AG04449 (cell line): Measurements from ENCODE around the gene ARMH1.

Experiments
- CTCF ChIA-PET: fragments of 350-600 bp; formaldehyde crosslinking; extraction: SDS; loops from one replicate; lab custom pipeline; 2021; ENCODE audit warnings: antibody characterized with exemption; lab: Yijun Ruan, JAX
- POLR2A ChIA-PET: fragments of 400-600, 350-600 bp; formaldehyde crosslinking; extraction: SDS; loops from one replicate; lab custom pipeline; 2020; ENCODE audit warnings: antibody characterized with exemption, inconsistent platforms; lab: Yijun Ruan, JAX
- DNase-seq: peaks from one replicate; pipeline ENCODE4 v3.0.0-alpha.2; 2010; ENCODE audit warnings: low read depth, low spot score
- H3K4me3 ChIP-seq: 2 replicates; pipeline ENCODE4 v1.5.1; 2011; ENCODE audit warnings: low read depth, mild to moderate bottlenecking, control low read depth, low read length
- TF ChIP-seq, protein P1 (sequence below): IDR thresholded peaks from one replicate; pipeline ENCODE4 v1.5.1; 2011; ENCODE audit warnings: mild to moderate bottlenecking, moderate library complexity, low read length, control low read depth, inconsistent platforms; ENCODE audit not compliant: insufficient read depth; ENCODE audit errors: missing control alignments

ARMH1 gene

DNA sequence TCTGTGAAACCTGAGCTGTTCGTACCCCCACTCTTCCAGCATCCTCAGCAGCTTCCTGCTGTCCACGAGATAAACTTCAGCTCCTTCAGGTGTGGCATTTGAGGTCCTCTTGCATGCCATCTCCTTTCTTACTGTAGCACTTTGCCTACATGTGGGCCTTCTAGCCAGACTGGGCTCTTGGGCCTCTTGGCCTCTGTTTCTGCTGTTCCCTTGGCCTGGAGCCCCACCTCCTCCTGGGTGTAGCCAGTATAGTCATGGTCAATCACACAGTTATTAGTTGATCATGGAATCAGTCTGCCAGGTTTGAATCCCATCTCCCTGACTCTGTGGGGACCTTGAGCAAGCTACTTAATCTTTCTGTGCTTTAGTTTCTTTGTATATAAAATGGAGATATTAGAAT is 26.6 kb upstream of the ARMH1 start:
- CTCF ChIA-PET, result interaction anchor here (0.9 to 13.0 kb wide), 11 partner anchors 8 to 430 kb away, joined by 4 to 462 read pairs (median 5); no protein-coding TSS in a partner anchor
- TF ChIP-seq, protein P1, sequence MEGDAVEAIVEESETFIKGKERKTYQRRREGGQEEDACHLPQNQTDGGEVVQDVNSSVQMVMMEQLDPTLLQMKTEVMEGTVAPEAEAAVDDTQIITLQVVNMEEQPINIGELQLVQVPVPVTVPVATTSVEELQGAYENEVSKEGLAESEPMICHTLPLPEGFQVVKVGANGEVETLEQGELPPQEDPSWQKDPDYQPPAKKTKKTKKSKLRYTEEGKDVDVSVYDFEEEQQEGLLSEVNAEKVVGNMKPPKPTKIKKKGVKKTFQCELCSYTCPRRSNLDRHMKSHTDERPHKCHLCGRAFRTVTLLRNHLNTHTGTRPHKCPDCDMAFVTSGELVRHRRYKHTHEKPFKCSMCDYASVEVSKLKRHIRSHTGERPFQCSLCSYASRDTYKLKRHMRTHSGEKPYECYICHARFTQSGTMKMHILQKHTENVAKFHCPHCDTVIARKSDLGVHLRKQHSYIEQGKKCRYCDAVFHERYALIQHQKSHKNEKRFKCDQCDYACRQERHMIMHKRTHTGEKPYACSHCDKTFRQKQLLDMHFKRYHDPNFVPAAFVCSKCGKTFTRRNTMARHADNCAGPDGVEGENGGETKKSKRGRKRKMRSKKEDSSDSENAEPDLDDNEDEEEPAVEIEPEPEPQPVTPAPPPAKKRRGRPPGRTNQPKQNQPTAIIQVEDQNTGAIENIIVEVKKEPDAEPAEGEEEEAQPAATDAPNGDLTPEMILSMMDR, result no peak
- POLR2A ChIA-PET, result no interaction called here
- DNase-seq, result no peak
- H3K4me3 ChIP-seq, result no peak overlapping the region

DNA sequence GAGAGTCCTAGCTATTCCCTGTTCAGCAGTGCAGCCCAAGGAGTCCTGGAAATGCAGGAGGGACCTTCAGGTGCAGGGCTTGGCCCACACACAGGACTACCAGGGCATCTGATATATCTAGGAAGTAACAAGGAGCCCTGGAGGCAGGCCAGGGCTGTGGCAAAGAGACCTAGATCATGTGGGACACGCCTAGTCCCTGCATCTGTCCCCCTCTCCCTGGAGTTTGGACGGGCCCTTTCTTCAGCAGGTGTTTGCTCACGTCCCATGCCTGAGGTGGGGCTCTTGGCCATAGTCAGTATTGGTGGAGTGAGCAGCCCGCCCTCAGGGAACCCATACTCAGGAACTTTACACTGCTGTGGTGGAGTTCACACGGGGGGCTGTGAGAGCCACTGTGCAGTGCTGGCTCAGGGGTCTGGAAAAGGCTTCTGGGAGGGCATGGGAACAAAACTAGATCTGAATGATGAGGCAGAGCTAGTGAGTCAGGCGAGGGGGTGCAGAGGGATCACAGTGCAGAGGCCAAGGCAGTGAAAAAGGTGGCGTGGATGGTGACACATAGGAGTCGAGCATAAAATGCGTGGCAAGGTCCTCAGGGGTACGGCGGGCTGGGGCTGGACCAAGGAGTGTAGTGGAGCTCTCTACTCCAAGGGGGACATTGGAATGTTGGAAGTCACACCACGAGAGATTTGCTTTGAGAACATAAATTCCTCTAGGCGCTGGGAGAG is 25.8 kb upstream of the ARMH1 start:
- ChIA-PET POLR2A (no interaction called here), CTCF (interaction anchor here (1.0 to 13.0 kb wide), 8 partner anchors 8 to 331 kb away, joined by 3 to 462 read pairs (median 5); no protein-coding TSS in a partner anchor)
- TF ChIP-seq, protein P1, result no peak
- no peak for DNase-seq
- H3K4me3 ChIP-seq, result no peak overlapping the region

DNA sequence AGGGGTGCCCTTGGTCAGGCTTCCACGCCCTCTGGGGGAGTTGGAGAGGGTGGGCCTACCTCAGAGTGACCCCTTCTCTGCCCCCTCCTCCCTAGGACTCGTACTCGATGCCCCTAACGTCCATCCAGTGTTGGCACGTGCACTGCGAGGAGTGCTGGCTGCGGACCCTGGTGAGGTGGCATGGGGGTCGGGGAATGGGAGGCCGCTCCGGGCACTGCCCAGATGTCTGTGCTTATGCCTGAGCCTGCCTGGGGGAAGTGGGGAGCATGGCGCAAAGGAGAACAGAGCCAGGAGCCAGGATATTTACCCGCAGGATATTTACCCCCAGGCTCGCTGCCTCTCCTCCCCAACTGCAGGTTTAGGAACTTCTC is 24.7 kb upstream of the ARMH1 start:
- H3K4me3 ChIP-seq, result no peak overlapping the region
- DNase-seq, result no peak
- TF ChIP-seq, protein P1, result no peak
- ChIA-PET POLR2A (no interaction called here), CTCF (interaction anchor here (4.0 to 13.0 kb wide), 4 partner anchors 13 to 271 kb away, joined by 67 to 462 read pairs (median 174); no protein-coding TSS in a partner anchor)

GRCh38 chr1:44650159-44650831 is 24.2 kb upstream of the ARMH1 start:
- TF ChIP-seq, protein P1, result no peak
- H3K4me3 ChIP-seq, result no peak overlapping the region
- ChIA-PET CTCF (interaction anchor here (3.3 to 13.0 kb wide), 7 partner anchors 12 to 433 kb away, joined by 34 to 462 read pairs (median 67); no protein-coding TSS in a partner anchor), POLR2A (interaction anchor here (1.3 kb wide), 1 partner anchor 17 kb away, joined by 4 read pairs; no protein-coding TSS in a partner anchor)
- no peak for DNase-seq

- TF ChIP-seq, protein P1, result no peak
- ChIA-PET POLR2A (interaction anchor here (1.3 kb wide), 1 partner anchor 18 kb away, joined by 4 read pairs; no protein-coding TSS in a partner anchor), CTCF (interaction anchor here (0.9 to 13.0 kb wide), 13 partner anchors 12 to 676 kb away, joined by 3 to 462 read pairs (median 44); partner anchors contain the start of genes ARMH1 and TMEM53)
- DNase-seq, result no peak
- no peak overlapping the region for H3K4me3 ChIP-seq
Measured at GRCh38 chr1:44651069-44651468, 23.4 kb upstream of the ARMH1 start.
